Sciatic nerve (tissue), 2 donors: ENCODE measurements around the gene TEX264. TPM values are rescaled to one million over a fixed set of nuclear protein-coding genes. Genes with fewer than 3 reads are reported as not detected.
"Not testable (repeated sequence)": the region's sequence is repeated elsewhere in the genome, so short reads cannot be mapped to it uniquely, and the experiment has no call there.

Source experiments
- ATAC-seq: fragments of 200-7000 bp; cut with Tn5 transposase; one replicate; pipeline ENCODE4 v1.9.1; 2020; ENCODE audit warnings: mild to moderate bottlenecking, moderate library complexity
- DNase-seq: peaks from one replicate; pipeline ENCODE4 v3.0.0-alpha.2; 2020; ENCODE audit warnings: low spot score
- intact Hi-C: fragments of 100-400 bp; cut with DNase I; formaldehyde crosslinking; loops from one replicate; pipeline ENCODE4 v1.14.2; 2022
- total RNA-seq: library from RNA; stranded (reverse); fragmentation: NEBNext Ultra II Directional; extraction: Animal tissue kit (Norgen Biotek cat#: 25700); gene quantifications from one replicate; pipeline ENCODE4 v1.2.1, GENCODE V29; 2021
- donor health status: DM: no; HTN: no; CAD: no.
- donor health status: DM: no; HTN: no; CAD: no.

The TEX264 gene
- total RNA-seq, 1 donor from 2014 or later = 35.8 TPM

DNA sequence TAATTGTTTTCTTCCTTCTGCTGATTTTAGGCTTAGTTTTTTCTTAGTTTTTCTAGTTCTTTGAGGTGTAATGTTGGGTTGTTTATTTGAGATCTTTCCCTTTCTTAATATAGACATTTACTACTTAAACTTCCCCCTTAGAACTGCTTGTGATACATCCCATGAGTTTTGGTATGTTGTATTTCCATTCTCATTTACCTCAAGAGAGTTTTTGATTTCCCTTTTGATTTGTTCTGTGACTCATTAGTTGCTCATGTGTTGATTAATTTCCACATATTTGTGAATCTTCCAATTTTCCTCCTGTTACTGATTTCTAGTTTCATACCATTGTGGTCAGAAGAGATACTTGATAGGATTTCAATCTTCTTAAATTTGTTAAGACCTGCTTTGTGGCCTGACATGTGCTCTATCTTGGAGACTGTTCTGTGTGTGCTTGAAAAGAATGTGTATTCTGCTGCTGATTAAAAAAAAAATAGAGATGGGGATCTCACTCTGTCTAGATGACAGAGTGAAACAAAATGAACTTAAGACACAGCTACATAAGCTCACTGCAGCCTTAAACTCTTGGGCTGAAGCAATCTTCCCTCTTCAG, 58.1 kb downstream of the TEX264 start:
- intact Hi-C loops = no loop called here
- ATAC-seq = no peak
- DNase-seq = no peak

- no peak for ATAC-seq
- DNase-seq = no peak
- intact Hi-C loops = no loop called here
These were observed 63.0 kb downstream of the TEX264 start for GRCh38 chr3:51733859-51734571.

DNA sequence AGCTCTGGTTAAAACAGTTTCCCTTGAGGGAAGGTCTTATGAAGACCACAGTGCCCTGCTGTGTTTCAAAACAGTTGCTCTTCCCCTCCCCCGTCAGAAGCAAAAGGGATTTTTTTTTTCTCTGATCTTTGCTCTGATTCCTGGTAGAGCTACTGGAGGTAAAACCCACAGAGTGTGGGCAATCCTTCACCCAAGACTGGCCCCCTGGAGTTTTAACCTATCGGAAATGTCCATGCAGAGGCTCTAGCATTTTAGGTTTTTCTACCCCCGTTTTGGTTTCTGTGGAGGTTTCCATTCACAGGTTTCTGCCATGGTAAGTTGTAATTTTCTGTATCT, 63.5 kb downstream of the TEX264 start:
- ATAC-seq (no peak), DNase-seq (no peak)
- intact Hi-C loops = no loop called here

GRCh38 chr3:51735039-51735438, 64.0 kb downstream of the TEX264 start:
- no peak for DNase-seq
- ATAC-seq = no peak
- intact Hi-C loops = no loop called here

DNA sequence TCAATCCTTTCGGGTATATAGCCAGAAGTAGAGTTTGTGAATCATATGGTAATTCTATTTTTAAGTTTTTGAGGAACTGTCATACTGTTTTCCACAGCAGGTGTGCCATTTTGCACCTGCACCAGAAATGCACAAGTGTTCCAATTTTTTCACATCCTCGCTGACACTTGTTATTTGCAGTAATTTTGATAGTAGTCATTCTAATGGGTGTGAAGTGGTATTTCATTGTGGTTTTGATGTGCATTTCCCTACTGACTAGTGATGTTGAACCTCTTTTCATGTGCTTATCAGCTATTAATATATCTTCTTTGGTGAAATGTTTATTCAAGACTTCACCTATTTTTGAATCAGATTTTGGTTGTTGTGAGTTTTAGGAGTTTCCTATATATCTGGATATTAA, 64.9 kb downstream of the TEX264 start:
- ATAC-seq (no peak), DNase-seq (no peak)
- intact Hi-C loops = no loop called here

DNA sequence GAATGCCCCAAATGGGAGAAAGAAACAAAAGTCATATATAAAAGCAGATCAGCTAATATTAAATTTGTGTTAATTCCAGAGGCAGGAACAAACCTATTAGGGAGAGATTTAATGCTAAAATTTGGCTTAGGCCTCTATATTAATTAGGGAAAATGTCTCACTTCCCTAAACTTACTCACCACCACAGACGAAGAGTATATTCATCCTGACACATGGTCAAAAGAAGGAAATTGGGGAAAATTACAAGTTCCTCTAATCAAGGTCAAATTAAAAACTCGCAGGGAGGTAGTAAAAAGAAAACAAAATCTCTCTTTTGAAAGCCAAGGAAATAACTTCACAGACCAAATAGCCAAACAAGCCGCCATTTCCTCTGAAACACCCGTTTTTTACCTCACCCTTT, 68.1 kb downstream of the TEX264 start:
- DNase-seq = no peak
- no peak for ATAC-seq
- intact Hi-C loops = no loop called here

DNA sequence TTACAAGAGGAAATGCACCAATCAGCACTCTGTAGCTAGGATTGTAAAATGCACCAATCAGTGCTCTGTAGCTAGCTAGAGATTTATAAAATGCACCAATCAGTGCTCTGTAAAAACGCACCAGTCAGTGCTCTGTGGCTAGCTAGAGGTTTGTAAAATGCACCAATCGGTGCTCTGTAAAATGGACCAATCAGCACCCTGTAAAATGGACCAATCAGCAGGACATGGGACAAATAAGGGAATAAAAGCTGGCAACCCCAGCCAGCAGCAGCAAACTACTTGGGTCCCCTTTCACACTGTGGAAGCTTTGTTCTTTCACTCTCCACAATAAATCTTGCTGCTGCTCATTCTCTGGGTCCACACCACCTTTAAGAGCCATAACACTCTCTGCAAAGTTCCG, 71.3 kb downstream of the TEX264 start:
- DNase-seq, ATAC-seq, intact Hi-C loops: not testable (repeated sequence)

- ATAC-seq, DNase-seq, intact Hi-C loops: not testable (repeated sequence)
These were observed 71.9 kb downstream of the TEX264 start for GRCh38 chr3:51742978-51743377.

GRCh38 chr3:51747840-51748239, 76.8 kb downstream of the TEX264 start:
- intact Hi-C loops = no loop called here
- DNase-seq = no peak
- no peak for ATAC-seq

DNA sequence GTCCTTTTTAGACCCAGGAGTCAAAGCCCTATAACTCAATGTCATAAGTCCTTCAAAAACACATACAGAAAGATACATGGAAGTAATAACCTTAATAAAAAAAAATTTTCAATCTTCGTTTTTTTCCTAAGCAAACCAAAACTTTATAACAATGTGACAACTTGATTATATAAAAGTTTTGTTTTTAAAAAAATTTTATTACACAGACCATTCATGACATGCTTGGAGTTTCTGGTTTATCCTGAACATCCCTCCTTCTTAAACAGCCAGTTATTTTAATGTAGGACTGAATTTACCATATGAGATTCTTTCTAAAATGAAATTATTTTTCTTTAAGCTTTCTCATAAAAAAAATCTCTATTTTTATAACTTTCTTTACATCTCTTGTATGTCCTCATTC, 77.3 kb downstream of the TEX264 start:
- ATAC-seq (no peak), DNase-seq (no peak)
- intact Hi-C loops = no loop called here

GRCh38 chr3:51750878-51751277, 79.8 kb downstream of the TEX264 start:
- intact Hi-C loops = no loop called here
- DNase-seq (no peak), ATAC-seq (no peak)

DNA sequence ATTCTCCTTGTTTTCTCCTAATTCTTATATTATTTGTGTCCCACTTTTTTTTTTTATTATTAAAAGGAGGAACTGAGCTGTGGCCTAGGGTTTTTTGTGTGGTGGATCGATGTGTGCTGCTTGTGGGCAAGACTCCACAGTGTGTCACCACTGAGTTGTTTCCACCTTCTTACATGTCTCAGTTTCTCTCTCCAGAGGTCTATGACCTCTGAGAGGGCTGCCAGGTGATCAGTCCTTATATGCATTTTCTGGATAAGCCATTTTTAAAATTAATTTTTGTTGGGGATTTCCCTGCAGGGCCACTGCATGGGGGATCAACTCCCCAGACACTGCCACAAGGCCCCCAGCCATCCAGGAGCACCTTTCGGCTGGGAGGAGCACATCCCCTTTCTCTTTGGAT, 80.2 kb downstream of the TEX264 start:
- no peak for ATAC-seq
- intact Hi-C loops = no loop called here

More for the DNA sequence above, 80.2 kb downstream of the TEX264 start:
- no peak for DNase-seq

Other genes with a start within 250 kb of the TEX264 start
- gene DCAF1, start 171.2 kb upstream of the TEX264 start, total RNA-seq = 19.8 TPM
- 30.3 TPM for gene RAD54L2, start 132.5 kb upstream of the TEX264 start, total RNA-seq
- gene GRM2, start 35.8 kb downstream of the TEX264 start, total RNA-seq = 0.40 TPM
- not detected for gene IQCF6, start 108.0 kb downstream of the TEX264 start, total RNA-seq
- gene IQCF2, start 190.4 kb downstream of the TEX264 start, total RNA-seq = not detected
- not detected for gene IQCF5, start 204.3 kb downstream of the TEX264 start, total RNA-seq
- not detected for gene IQCF1, start 232.1 kb downstream of the TEX264 start, total RNA-seq